Transverse colon (tissue), 4 donors: ENCODE data around the gene RUNX1.

Experiments
- EP300 ChIP-seq: sonication (generic); formaldehyde crosslinking; IDR thresholded peaks from one replicate; pipeline ENCODE4 v1.6.1; 2017; ENCODE audit warnings: antibody characterized with exemption, low read depth
- POLR2A ChIP-seq: fragments of 450-650 bp; IDR thresholded peaks from one replicate; pipeline ENCODE4 v1.6.1; 2016; ENCODE audit warnings: antibody characterized with exemption, mild to moderate bottlenecking, moderate library complexity
- POLR2AphosphoS5 ChIP-seq, 3 donors: sonication (generic); formaldehyde crosslinking; IDR thresholded peaks; one replicate each; pipeline ENCODE4 v1.6.1; 2016; ENCODE audit warnings: antibody characterized with exemption in 3 of 3
- TF ChIP-seq, protein P1 (sequence below), 5 experiments: fragments of 200-600 bp in 3 of 5; fragments of 450-650 bp in 2 of 5; sonication (generic) in 3 of 5; IDR thresholded peaks; 1 replicate in 2 of 5; 2 replicates in 3 of 5; pipeline ENCODE4 v1.5.1; 2016 to 2017; ENCODE audit warnings: antibody characterized with exemption in 5 of 5, inconsistent platforms in 3 of 5, mild to moderate bottlenecking in 2 of 5, moderate library complexity in 1 of 5

DNA sequence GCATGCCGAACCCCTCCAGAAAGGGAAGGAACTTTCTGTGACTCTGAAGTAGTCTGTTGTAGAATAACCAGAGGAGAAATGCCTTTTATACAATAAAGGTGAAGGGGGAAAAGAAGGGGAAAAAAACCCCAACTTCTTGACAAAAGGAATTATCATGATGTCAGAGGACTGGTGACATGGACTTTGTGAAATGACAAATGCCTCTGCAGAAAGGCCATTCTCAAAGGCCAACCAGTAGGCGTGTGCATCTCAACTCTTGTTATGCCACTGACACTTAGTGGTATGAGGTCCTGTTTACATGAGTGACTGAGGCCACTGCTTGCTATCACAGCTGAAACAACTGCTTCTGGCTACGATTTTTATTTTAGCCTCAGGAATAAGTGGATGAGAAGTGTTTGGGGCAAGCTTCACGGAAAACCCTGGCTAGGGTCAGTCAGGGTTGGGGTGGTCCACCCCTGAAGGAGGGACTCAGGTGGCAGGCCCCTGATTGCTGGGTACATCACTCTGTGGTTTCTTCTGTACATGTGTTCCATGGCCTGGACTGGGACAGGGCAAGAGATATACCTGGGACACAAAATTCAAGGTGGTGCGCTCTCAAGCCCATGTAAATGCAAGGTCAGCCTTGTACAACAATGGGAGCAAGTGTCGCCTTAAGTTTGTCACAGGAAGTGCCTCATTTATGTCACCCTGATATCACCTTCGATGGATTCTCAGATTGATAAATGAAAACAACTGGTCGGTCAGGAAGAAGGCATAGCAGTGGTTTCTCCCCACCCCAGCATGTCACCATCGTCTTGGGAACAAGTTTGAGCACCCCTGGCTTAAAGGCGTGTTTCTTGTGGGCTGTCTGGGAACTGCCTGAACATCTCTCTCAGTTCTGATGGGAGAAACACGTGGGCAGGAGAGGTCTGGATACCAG, 12.4 kb downstream of the RUNX1 start:
- TF ChIP-seq, protein P1, sequence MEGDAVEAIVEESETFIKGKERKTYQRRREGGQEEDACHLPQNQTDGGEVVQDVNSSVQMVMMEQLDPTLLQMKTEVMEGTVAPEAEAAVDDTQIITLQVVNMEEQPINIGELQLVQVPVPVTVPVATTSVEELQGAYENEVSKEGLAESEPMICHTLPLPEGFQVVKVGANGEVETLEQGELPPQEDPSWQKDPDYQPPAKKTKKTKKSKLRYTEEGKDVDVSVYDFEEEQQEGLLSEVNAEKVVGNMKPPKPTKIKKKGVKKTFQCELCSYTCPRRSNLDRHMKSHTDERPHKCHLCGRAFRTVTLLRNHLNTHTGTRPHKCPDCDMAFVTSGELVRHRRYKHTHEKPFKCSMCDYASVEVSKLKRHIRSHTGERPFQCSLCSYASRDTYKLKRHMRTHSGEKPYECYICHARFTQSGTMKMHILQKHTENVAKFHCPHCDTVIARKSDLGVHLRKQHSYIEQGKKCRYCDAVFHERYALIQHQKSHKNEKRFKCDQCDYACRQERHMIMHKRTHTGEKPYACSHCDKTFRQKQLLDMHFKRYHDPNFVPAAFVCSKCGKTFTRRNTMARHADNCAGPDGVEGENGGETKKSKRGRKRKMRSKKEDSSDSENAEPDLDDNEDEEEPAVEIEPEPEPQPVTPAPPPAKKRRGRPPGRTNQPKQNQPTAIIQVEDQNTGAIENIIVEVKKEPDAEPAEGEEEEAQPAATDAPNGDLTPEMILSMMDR (IDR thresholded peaks at IDR 0.05), result no peak
- TF ChIP-seq POLR2A (no peak), EP300 (no peak), POLR2AphosphoS5 (IDR thresholded peaks at IDR 0.05) (no peak)
